ENCODE data around the gene ZFYVE28. TPM values are rescaled to one million over a fixed set of nuclear protein-coding genes. Genes with fewer than 3 reads are reported as not detected.

The ZFYVE28 gene
- total RNA-seq, 1 experiment from 2014 or later = 5.0 TPM

GRCh38 chr4:2262145-2262943, 156.1 kb downstream of the ZFYVE28 start:
- DNase-seq (ENCODE audit: low read depth) = peak; percentile 100

DNA sequence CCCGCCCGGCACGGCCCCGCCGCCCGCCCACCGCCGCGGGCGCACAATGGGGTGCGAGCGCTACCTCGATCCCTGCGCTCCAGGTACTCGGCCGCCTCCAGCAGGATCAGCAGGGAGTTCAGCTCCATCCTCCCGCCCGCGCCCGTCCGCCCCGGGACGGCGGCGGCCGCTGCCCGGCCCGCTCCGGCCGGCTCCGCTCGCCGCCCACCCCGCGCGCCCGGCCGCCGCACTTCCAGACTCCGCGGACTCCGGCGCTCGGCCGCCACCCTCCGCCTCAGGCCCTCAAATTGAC, 156.6 kb downstream of the ZFYVE28 start, which contains the start of gene MXD4:
TSS of gene MXD4 (minus strand) at position 257 of the 292 bp plus-strand sequence. CDS start at position 128, 129 bp downstream.
- no peak for DNase-seq (ENCODE audit: low read depth)

DNA sequence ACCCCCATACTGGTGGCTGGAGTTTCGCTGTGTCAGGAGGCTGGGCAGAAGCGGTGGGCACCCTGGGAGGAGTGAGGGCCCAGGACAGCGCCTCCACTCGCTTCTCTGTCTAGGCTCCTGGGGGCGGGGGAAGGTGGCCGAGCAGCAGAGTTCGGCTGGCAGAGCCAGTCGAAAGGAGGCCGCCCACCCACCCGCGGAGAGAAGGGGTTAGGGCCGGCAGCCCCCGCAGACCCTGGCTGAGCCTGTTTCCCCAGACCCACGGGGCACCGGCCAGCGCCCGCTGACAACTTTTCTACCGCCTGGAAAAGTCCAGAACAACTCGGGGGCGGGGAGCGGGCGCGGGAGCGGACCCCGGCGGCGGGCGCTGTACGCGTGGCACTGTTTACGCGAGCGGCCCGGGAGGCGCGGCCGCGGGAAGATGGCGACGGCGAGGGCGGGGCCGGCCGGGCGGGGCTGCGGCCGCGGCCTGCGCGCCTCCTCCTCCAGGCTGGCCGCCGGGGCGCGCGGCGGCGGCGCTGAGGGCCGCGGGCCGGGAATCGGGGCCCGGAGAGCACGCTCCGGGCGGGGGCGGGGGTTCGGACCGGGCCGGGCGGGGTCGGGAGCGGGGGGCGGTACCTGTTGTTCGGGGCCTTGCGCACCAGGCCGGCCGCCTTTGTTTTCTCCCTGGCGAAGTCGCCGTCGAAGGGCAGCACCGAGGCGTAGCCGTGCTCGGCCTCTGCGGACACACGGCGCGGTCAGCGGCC, 157.2 kb downstream of the ZFYVE28 start:
- no peak for DNase-seq (ENCODE audit: low read depth)

- no peak for DNase-seq (ENCODE audit: low read depth)
Observed at GRCh38 chr4:2260344-2261109, 157.9 kb downstream of the ZFYVE28 start.

DNA sequence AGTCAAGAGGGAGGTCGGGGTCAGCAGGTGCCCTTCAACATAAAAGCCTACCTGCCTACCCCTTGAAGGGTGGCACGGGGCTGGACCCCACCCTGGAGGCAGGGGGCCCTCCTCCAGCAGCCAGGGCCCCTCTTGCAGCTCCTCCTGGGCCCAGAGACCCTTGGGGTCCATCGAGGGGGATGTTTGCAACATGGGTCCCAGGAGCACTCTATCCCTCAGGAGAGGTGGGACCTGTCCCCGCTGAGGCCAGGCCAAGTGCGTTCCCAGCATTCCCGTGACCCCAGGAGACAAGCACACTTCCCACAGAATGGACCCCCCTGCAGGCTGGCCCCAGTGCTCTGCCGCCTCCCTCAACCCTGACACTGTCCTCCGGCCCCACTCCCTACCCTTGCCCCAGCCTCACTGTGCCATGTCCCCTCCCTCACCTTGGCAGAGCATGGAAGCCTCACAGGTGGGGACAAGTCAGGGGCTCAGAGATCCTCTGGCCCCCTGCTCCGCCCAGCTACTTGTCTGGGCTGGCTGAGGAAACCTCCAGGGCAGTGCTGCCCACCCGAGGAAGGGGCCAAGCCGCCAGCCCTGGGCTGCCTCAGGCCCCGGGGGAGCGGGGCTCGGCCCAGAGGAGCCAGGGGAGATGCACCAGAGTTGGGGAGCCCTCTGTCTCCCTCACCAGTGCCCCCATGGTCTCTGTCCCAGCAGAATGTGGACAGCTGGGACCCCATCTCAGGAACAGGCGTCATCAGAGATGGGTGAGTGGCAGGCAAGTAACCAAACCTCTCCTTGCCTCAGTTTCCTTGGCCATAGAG, 158.7 kb downstream of the ZFYVE28 start:
- DNase-seq (ENCODE audit: low read depth) = no peak

DNA sequence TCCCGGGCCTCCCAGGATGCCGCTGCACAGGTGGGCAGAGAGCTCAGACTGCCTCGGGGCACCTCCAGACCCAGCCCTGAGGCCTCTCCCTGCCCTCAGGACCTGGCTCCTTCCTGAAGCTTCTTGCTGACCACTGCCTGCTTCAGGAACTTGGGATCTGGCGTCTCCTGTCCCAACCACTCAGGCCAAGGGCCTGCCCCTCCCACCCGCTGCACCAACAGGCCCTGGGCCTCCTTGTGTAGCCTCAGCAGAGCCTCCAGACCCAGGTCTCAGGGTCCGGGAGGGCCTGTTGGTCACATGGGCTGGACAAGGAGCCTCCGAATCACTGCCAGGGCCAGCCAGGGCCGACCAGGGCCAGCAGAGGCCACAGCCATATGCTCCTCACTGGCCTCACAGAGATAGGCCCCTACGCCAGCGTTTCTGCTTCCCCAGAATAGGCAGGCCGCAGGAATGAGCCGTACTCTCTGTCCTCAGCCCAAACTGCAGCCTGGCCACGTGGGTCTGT, 159.4 kb downstream of the ZFYVE28 start:
- no peak for DNase-seq (ENCODE audit: low read depth)

DNA sequence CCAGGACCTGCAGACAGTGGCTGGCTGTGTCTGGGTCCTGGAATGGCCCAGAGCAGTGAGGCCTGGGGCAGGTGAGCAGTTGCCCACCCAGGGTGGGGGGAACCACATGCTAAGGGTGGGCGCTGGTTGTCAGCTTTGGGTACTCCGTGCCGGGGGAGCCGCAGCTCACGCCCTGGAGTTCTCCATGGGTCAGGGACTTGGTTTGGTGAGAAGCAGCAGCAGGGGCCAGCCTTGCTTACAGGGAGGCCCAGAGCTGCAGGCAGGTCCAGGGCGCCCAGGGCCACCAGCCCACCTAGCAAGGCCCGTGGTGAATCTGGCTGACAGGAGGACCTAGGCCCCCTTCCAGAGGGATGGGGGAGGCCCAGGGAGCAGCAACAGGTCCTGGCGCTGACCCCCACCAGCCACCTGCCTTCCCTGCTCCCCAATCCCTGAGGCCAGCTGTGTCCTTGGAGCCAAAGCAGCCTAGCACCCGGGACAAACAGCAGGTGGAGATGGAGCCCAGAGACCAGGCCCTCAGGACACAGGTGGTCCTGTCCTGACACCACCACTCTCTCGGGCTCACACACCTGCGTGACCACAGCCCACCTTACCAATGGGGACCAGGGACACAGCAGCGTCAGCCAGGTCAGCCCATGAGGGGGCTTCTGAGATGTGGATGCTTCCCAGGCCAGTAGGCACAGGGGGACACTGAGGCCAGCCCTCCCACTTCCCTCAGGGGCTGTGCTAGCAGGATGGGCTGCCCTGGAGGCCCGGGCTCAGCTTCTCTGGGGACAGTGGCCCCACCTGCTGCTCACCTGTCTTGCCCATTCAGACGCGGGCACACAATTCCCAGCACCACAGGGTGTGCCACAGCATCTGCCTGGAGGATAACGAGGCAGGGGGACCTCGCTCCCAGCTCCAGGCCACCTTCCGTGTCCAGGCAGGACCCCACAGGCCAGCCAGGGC, 160.1 kb downstream of the ZFYVE28 start:
- DNase-seq (ENCODE audit: low read depth) = no peak

DNA sequence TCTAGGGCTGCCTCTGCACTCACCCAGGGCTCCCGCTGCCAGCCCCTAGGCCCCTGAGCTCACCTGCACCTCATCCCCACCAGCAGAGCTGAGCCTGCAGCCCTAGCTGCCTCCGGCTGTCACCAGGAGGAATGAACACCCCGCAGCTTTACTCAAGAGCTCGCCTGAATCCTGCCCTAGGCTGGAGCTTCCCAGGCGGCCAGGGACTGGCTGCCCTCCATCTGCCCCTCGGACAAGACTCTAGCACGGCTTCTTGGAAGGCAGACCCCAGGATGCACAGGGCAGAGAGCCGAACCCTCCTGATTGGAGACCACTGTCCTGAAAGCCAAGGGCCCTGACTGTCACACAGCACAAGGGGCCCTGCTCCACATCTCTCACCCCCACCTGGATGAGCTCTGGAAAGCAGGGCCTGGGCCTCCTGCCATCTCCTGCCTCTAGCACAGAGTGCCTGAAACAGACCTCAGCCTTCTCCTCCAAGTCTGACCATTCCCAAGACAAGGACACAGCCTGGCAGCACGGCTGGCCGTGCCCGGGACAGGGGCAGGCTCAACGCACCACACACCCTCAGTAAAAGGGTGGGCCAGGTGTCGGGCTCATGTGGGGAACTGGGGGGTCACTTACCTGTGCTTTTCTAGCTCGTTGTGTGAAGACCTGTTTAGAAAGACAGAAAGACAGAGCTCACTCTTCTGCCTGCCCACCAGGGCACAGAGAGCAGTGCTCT, 160.9 kb downstream of the ZFYVE28 start:
- no peak for DNase-seq (ENCODE audit: low read depth)

GRCh38 chr4:2256781-2257191, 161.7 kb downstream of the ZFYVE28 start:
- DNase-seq (ENCODE audit: low read depth) = no peak

DNA sequence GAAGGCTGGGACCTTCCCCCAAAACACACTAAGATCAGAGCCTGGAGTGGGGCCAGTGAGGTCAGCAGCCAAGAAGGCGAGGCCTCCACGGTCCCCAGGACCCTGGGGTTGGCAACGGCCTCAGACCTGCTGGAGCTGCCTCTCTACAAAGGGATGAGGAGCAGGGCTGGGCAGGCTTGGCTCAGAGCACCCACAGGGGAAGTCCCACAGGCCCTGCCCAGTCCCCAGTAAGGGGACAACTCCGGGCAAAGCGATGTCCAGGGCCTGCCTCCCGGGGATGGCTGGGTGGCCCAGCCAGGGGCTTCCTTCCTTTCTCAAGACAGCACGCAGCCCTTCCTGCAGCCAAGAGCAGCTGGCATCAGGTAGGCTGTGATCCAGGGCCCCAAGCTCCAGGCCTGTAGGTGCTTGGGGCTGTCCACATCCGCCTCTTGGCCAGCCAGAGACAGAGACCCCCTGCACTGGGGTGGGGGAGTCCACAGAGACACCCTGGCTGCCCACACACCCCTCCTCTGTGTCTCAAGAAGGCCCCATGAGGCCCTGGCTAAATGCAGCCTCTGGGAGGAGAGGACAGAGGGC, 162.2 kb downstream of the ZFYVE28 start:
- no peak for DNase-seq (ENCODE audit: low read depth)

DNA sequence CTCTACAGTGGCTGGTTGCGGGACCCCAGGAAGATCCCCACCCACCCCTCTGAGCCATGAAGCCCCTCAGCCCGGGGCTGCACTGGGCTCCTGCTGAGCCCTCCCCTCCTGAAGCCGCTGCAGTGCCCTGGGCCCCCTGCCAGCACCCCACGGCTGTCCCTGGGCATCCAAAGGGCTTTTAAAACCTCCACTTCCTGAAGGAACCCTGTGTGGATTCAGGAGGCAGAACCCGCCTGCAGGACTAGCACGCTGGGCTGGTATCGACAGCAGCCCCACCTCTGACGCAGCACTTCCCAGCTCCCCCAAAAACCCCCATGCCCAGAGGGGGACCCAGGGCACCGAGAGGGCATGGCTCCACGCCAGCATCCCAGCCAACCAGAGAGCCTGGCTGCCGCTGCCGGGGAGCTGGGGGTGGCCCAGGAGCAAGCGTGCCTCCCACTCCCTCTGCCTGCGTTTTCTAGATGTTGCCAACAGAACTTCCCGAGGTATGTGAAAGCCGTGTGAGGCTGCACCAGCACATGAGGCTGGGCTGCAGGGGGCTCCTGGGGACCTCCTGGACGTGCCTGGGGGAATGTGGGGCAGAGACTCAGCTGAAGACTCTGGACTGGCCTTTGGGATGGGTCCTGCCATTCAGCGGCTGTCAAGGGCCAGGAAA, 162.8 kb downstream of the ZFYVE28 start:
- no peak for DNase-seq (ENCODE audit: low read depth)

- no peak for DNase-seq (ENCODE audit: low read depth)
Observed at GRCh38 chr4:2254665-2255500, 163.6 kb downstream of the ZFYVE28 start.

DNA sequence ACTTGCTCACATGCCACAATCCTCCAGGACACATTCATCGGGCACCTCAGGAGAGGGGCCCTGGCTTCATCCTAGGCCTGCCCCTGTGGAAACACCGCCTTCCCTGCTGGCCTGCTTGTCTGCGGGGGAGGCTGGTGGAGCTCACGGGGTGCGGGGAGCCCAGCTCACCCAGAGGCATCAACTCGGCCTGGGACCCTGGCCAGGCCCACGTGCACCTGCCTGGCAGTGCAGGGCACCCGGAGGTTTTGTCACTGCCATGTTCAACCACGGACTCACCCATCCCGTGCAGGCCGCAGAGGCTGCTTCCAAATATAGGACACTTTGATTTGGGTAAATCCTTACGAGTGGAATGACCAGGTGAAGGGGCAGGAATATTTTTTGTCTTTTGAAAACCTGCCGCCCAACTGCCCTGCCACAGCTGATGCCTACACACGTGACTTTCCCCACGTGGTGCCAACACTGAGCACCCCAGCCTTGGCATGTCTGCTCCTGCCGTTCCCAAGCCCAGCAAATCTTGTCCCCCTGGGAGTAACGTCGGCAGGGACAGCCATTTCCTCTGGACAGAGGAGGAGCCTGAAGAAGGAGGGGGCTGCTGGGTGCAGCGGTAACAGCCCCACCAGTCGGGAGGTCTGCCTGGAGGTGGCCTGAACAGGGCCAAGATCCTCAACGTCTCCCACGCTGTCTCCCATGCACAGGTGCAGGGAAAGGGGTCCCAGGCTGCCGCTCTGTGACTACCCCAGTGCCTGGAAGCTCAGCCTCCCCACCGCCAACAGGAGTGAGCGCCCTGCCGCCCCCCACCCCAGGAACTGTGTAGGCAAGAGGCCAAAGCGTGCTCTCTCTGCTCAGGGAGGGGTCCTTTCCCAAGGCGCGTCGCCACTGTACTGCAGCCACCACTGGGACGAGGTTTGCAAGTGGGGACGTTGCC, 165.0 kb downstream of the ZFYVE28 start:
- no peak for DNase-seq (ENCODE audit: low read depth)

GRCh38 chr4:2252530-2253091, 165.8 kb downstream of the ZFYVE28 start:
- no peak for DNase-seq (ENCODE audit: low read depth)

GRCh38 chr4:2251795-2252529, 166.5 kb downstream of the ZFYVE28 start:
- DNase-seq (ENCODE audit: low read depth) = no peak
